CMK (cell line): ENCODE data around the gene TSC2.
"Not testable (repeated sequence)": the region's sequence is repeated elsewhere in the genome, so short reads cannot be mapped to it uniquely, and the experiment has no call there.

Experiments used
- DNase-seq: peaks from one replicate; pipeline ENCODE4 v3.0.0-alpha.2; 2010; ENCODE audit warnings: low read depth

TSC2 gene

DNA sequence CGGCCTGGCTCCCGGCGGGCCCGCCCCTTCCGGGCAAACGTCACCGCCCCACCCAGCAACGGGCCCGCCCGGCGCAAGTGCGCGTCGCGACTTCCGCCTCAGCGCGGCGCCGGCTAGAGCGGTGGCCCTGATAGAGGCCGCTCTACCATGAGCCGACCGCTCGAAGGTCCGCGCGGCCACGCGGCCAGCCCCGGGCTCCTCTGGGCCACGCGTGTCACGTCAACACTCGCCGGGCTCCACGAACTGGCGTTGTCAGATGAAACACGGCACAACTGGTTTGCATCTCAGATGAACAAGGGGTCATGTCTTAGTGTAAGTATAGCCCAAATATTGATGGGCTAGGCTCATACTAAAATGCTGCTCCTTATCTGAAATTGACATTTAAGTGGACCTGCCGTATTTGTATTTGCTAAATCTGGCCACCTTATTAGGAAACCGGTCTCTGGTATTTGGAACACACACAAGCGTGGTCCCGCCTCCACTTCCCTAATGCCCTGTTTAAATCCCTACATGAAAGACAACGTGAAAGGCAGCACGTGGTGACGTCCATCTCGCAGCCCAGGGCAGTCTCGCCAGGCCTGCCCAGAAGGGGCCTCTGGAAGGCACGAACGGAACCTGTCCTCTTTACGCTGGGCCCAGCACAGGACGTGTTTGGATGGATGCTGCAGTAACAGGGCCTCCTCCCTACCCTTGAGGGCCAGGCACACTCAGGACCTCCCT lies 37.8 kb upstream of the TSC2 start, which contains the start of gene ZNF598:
ZNF598 (minus strand) TSS at position 31 of the 720 bp plus-strand sequence.
- no peak for DNase-seq

DNA sequence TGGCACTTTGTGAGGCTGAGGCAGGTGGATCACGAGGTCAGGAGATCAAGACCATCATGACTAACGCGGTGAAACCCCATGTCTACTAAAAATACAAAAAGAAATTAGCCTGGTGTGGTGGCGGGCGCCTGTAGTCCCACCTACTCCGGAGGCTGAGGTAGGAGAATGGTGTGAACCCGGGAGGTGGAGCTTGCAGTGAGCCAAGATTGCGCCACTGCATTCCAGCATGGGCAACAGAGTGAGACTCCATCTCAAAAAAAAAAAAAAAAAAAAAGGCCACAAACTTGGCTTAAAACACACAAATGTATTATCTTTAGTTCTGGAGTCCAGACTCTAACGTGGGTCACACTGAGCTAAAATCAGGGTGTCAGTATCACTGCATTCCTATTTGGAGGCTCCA lies 36.1 kb upstream of the TSC2 start:
- DNase-seq: not testable (repeated sequence)

DNA sequence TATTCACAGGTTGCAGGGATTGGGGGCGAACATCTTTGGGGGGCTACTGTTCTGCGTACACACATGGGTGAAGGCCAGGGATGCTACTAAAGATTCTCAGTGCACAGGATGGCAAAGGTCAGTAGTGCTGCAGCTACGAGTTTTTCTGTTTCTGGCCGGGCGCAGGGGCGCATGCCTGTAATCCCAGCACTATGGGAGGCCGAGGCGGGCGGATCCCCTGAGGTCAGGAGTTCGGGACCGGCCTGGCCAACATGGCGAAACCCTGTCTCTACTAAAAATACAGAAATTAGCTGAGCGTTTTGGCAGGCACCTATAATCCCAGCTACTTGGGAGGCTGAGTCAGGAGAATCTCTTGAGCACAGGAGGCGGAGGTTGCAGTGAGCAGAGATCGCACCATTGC lies 34.3 kb upstream of the TSC2 start:
- DNase-seq: no peak

DNA sequence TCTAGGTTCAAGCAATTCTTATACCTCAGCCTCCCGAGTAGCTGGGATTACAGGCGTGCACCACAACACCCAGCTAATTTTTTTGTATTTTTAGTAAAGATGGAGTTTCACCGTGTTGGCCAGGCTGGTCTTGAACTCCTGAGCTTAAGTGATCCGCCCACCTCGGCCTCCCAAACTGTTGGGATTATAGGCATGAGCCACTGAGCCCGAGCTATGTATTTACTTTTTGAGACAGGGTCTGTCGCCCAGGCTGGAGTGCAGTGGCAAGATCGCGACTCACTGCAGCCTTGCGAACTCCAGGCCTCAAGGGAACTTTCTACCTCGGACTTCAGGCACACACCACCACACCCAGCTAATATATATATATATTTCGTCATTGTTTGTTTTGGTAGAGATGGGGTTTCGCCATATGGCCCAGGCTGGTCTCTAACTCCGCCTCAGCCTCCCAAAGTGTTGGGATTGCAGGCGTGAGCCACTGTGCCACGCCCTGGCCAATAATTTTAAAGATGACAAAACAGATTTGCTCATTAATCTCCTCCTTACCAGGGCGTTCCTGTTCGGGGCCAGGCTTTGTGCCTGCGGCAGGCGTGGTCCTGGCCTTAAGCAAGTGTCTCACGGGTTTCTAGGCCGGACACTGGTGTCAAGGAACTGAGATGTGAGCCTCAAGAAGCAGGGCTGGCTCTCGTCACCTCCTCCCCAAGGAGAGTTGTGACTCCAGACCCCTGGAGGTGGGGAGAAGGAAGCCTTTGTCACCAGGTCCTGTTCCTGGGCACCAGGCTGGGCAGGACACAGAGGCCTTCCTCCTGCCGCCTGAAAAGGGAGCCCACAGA lies 32.5 kb upstream of the TSC2 start:
- DNase-seq: no peak

DNA sequence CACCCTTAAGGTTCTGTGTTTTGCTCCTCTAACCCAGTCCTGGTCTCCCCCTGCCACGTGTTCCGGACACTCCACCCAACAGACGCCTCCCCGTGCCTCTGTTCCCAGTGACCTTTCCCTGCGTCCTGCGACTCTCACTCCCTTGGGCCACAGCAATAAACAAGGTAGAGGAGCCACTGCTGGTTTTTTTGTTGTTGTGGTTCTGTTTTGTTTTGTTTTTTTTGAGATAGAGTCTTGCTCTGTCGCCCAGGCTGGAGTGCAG lies 31.9 kb upstream of the TSC2 start:
- no peak for DNase-seq

DNA sequence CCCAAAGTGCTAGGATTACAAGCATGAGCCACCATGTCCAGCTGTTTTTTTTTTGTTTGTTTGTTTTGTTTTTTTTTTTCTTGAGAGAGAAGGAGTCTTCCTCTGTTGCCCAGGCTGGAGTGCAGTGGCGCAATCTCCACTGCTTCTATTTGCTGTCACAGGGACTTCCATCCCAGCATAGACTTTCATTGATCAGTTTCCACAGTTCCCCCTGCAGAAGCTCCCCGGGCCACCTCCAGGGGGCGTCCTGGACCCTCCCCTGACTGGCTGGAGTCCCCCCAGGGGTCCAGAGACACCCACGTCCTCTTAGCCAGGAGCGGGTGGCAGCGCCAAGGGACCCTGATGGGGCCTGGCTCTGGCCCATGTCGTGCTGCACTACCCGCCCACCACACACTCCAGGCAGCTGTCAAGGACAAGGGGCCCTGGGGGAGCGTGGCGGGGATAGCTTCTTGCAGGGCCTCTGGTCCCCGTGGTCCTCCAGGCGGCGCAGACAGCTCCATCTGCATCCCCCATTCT lies 31.3 kb upstream of the TSC2 start:
- DNase-seq: no peak

DNA sequence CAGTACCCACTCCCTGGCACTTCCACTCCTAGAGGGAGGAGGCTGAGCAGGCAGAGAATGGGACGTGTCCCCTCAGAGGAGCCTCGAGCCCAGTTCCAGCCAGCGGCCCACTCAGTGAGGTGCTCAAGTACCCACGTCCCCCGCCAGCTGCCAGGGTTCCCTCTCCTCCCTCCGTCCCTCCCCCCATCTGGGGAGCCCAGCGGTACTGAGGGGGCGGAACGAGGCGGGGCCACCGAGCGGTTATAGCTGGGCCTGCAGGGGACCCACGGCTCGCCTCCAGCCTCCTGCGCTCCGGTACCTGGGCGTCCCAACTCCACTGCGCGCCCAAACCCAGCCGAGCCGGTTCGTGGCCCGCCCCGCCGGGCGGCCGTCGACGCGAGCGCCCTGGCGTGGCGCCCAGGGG lies 28.3 kb upstream of the TSC2 start, which contains the start of gene NPW:
NPW (plus strand) TSS at position 268 of the 403 bp plus-strand sequence.
- DNase-seq: no peak

DNA sequence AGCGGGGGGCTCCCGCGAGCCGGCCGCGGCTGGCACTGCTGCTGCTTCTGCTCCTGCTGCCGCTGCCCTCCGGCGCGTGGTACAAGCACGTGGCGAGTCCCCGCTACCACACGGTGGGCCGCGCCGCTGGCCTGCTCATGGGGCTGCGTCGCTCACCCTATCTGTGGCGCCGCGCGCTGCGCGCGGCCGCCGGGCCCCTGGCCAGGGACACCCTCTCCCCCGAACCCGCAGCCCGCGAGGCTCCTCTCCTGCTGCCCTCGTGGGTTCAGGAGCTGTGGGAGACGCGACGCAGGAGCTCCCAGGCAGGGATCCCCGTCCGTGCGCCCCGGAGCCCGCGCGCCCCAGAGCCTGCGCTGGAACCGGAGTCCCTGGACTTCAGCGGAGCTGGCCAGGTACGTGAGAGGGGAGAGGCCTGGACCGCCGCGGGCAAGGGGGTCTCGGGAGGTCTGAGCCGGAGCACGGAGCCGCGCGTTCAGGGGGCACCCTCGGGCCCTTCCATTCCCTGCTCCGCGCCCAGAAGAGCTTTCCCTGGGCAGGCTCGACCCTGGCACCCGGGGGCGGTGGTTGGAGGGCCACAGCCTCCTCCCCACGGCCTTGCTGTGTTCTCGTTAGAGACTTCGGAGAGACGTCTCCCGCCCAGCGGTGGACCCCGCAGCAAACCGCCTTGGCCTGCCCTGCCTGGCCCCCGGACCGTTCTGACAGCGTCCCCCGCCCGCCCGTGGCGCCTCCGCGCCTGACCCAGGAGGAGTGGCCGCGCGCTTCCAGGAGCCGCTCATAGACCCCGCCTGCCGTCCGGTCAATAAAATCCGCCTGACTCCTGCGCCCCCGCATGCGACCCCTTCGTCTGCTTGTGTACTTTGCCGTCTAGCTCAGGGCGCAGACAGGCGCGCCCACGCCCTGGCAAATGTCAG lies 27.6 kb upstream of the TSC2 start:
- no peak for DNase-seq

DNA sequence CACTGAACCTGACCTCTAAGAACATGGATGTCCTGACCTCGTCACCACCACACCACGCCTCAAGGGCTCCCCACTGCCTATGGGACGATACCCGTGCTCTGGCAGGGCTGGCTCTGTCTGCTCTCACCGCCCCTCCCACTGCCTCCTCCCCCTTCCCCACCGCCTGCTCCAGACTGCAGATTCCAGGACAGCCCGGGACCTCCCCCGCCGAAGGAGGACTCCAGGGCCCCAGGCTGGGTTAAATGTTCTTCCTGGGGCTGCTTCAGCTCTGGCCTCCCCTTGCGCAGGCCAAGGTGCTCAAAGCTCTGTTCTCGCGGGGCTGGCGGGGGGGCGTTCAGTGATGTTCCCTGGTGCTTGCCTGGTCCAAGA lies 25.1 kb upstream of the TSC2 start:
- DNase-seq: no peak

DNA sequence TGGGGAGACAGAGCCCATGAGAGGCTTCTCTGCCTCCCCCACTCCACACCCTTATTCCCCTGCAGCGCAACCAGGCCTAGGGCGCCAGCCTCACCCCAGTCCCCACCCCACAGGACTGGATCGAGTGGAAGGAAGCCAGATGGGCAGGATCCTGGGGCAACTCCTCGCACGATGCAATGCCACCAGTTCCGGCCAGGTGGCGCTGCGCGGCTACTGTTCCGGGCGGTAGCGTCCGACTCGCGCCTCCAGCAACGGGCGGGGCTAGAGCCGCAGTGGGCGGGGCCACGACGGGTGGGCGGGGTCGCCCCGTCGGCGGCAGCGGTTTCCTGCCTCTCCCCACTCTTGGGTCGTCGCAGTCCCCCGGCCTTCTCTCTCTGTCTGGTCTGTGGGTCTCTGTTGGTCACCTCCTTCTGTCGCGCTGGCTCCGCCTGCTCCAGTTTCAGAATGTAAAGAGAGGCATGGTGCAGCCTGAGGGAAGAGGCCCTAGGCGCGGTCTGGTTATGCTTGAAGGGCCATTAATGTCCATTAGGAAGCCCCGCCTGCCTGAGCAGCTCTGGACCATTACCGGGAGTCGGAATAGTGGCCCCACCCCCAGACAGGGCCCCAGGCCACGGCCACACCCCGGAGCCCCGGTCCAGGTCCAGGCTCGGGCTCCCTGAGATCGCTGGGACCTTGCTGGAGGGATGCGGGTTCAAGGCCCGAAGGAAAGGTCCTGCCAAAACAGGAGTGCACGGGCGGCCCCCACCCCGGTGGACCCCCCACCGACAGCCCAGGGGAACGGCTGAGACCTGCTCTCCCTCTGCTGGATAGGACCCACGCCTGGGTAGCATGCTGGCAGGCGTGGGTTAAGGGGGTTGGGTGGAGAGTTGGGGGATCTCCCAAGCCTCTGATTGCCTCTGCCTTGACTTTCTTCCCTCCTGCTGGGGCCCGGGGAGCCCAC lies 24.4 kb upstream of the TSC2 start:
- DNase-seq: no peak

DNA sequence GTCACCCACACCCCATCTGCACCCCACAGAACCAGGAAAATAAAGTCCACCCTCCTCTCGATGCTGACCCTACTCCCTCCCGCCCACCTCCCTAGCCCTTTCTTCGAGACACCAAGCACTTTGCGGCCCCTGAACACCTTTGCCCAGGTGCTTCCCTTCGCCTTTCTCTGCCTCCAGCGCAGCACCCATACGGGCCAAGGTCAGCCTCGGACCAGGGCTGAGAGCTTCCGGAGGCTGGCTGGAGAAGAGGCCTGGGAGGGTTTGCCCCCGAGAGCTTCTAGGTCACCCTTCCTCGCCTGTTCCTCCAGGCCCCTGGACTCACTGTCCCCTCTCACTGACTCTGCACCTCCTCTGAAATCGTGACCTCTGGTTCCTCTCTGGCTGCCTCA lies 23.8 kb upstream of the TSC2 start:
- no peak for DNase-seq

DNA sequence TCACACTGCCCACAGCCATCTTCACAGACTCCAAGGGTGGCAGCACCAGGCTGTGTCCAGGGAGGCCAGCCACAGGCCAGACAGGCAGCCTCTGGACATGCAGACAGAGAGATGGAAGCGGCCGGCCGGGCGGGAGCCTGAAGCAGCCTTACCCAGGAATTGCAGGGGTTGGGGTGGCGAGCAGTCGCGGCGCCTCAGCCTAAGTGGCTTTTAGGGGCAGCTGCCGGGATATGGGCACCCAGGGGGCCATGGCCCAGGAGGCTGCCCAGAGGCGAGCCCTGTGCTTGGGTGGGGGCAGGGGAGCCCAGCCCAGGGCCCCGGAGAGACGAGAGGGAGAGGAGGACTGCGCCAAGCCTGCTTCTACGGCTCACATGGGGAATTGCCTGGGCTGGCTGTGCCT lies 22.5 kb upstream of the TSC2 start:
- no peak for DNase-seq

DNA sequence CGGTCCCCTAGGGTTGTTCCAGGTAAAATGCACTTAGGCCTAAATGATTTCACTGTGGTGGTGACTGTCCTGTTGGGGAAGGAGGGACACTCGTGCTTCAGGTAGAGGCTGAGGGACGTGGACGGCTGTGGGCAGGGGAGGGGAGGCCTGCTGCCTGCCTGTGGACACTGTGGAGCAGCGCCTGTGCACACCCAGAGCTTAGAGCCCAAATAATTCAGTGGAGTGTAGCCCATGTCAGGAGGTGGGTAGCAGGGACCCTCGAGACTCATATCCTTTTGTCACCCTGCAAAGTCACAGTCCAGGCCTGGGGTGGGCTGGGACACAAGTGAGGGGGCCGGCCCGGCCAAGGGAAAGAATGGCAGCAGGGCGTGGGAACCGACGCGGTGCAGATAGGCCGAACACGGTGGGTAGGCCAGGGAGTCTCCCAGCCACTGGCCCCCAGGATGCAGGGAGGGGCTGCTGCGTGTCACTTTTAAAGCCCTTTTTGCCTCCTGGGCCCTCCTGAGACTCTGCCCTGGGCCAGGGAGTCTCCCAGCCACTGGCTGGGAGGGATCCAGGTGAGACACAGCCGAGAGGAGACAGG lies 21.8 kb upstream of the TSC2 start:
- no peak for DNase-seq

DNA sequence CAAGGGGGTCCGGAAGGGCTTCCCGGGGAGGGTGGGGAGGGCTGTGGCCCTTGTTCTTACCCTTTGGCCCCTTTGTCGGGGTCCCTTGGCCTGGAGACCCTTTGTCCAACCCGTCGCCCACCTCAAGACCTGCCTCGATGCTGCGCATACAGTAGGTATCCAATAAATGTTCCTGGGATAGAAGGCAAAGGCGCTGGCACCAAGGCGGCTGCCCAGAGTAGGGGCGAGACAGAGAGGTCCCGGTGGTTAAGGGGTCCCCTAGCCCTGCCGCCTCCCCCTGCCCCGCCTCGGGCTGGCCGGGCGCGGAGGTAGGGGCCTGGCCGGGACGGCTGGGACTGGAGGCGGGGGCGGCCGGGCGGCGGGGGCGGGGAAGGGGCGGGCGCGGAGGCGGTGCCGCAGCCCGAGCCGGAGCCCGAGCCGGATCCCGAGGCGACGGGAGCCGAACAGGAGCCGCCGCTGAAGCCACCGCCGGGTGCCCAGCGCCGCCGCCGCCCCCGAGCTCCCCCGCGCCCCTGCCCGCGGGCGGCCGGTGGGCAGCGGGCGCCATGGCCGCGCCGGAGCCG lies 21.2 kb upstream of the TSC2 start, which contains the start of gene NHERF2:
NHERF2 (plus strand) TSS at position 442 of the 563 bp plus-strand sequence; CDS start at position 546, 104 bp downstream.
- DNase-seq: no peak

DNA sequence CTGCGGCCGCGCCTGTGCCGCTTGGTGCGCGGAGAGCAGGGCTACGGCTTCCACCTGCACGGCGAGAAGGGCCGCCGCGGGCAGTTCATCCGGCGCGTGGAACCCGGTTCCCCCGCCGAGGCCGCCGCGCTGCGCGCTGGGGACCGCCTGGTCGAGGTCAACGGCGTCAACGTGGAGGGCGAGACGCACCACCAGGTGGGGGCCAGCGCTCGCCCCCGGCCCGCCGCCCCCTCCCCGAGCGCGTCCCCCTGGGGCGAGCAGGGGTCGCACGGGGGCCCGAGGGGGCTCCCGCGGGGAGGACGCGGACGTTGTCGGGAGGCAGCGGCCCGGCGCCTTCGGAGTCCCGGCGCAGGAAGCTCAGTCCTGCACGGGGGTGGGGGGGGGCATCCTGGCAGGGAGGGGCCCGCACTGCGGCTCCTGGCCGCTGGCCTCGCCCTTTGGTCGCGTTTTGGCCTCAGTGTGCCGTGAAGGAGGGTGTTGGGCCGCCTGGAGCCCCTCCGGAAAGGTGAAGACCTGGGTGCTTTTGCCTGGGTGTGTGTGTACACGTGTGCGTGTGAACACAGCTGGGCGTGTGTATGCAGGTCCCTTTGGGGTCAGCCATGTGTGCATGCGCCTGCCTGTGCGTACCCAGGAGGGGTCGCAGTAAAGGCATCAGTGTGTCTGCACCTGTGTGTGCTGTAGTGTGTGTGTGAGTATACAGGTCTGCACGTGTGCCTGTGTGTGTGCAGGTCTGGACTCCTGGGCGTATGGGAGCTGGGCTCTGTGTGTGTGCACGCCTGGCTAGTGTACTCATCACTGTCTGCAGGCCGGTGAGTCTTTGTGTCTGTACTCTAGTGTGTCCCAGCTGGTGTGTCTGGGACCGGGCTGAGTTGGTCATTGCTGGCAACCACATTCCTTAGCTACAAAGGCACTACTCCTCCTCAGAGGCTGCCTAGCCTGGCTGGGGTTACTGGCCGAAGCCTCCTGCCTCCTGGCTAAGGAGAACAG lies 20.5 kb upstream of the TSC2 start:
- no peak for DNase-seq

DNA sequence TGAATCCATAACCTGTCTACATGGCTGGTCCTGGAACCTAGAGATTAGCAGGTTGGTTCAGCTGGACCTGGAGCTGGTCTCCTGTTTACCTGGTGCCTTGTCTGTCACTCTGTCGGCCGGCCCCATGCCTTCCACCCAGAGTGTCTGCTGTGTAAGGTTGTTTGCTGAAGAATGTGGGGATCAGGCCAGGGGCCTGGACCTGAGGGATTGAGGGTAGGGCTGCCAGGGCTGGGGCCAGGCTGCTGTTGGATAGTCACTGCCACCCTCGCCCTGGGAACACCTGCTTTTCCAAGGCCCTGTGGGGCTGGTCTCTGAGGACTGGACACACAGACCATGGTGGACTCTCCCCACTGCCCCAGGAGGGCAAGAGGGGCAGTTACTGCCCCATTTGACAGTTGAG lies 19.6 kb upstream of the TSC2 start:
- no peak for DNase-seq

DNA sequence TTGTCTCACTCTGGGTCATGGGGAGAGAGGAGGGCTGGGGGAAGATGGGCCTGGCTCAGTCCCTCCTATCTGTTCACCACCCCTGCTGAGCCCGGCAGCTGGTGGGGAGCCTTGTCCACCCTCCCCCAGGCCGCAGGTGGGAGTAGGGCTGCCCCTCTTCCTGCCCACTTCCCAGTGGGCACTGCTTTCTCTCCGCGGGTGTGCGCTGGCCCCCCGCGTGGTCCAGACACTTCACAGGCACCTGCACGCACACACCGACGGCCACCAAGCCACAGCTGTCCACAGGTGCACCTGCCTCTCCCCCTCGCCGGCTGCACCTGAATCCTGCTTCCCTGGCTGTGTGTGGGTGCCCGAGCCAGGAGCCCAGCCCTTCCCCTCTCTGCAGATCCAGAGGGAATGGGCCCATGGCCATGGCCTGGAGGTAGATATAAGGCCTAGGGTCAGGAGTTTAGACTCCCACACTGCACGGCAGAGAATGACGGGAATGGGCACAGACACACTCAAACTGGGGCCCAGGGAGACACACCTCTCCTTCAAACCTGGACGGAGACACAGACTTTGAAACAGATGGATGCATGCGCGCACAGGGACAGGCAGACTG lies 19.1 kb upstream of the TSC2 start:
- no peak for DNase-seq

DNA sequence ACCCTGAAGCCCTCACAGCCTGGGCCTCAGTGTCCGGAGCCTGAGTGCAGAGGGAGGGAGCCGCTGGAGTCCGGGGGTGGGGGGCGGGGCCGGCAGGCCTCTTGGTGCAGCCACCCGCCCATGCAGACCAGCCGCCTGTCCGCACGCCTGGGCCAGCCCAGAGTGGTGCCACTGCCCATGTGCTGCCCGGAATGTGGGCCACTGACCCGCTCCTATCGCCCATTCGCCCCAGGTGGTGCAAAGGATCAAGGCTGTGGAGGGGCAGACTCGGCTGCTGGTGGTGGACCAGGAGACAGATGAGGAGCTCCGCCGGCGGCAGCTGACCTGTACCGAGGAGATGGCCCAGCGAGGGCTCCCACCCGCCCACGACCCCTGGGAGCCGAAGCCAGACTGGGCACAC lies 18.4 kb upstream of the TSC2 start:
- no peak for DNase-seq

DNA sequence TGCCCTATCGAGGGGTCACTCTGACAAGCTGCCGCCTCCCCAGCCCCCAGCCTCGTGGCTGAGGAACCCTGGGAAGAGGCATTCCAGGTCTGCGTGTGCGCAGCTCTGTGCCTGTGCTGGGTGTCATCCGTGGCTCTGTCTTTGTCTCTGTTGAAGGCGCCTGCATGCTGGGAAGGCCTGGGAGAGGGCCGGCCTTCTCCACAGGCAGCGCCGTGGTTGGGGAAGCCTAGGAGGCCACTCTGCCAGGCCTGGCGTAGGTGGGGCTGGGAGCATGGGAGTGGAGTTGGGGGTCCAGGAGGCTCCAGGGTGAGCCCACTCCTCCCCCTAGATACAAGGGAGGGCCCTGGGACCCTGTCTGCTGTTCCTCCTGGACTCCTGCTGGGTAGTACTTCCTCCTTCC lies 17.7 kb upstream of the TSC2 start:
- no peak for DNase-seq
